T-helper 2 cell treated with Interferon-gamma antibody and Interleukin-4, amounts not matched to agents 5 μg/mL and 100 μg/mL, for 36 hours (primary cell): Measurements from ENCODE around the gene UBL3.

Experiments used
- DNase-seq: peaks from one replicate; pipeline ENCODE4 v3.0.0; 2021; ENCODE audit warnings: low spot score
- H3K27ac Mint-ChIP-seq: one replicate; pipeline ENCODE4 v1.8.0; 2021; ENCODE audit warnings: mild to moderate bottlenecking, mixed read lengths
- H3K27me3 Mint-ChIP-seq: one replicate; pipeline ENCODE4 v1.8.0; 2021; ENCODE audit warnings: low read depth, mixed read lengths
- H3K36me3 Mint-ChIP-seq: one replicate; pipeline ENCODE4 v1.8.0; 2021; ENCODE audit warnings: low read depth, mixed read lengths
- H3K4me1 Mint-ChIP-seq: one replicate; pipeline ENCODE4 v1.8.0; 2021; ENCODE audit warnings: low read depth, mixed read lengths
- H3K4me3 Mint-ChIP-seq: one replicate; pipeline ENCODE4 v1.8.0; 2022; ENCODE audit warnings: mild to moderate bottlenecking, moderate library complexity, mixed read lengths
- H3K9me3 Mint-ChIP-seq: one replicate; pipeline ENCODE4 v1.8.0; 2021; ENCODE audit warnings: mixed read lengths

UBL3 gene

DNA sequence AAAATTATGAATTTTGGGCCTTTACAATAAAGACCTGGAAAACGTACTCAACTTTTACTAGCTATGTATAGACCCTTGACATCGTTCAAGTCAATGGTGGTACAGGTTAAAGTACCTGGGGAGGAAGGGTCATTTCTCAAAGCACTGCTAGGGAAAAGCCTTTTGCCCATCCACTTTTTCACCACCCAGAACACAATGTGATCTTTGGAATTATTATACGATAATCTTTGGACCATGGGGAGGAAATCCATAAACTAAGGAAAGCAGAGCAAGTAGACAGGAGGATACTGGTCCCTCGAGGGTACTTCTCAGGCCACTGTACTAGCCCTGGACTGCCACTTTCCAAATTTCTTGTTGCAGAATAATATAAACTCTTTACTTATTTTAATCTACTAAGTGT, 39.5 kb downstream of the UBL3 start:
- Mint-ChIP-seq H3K27ac (no peak overlapping the region), H3K4me1 (peaks cover 4% of the 10 kb centered on the region), H3K9me3 (no peaks in the 10 kb centered on the region), H3K27me3 (peaks cover 3% of the 10 kb centered on the region), H3K4me3 (no peak overlapping the region), H3K36me3 (no peaks in the 10 kb centered on the region)
- no peak for DNase-seq

DNA sequence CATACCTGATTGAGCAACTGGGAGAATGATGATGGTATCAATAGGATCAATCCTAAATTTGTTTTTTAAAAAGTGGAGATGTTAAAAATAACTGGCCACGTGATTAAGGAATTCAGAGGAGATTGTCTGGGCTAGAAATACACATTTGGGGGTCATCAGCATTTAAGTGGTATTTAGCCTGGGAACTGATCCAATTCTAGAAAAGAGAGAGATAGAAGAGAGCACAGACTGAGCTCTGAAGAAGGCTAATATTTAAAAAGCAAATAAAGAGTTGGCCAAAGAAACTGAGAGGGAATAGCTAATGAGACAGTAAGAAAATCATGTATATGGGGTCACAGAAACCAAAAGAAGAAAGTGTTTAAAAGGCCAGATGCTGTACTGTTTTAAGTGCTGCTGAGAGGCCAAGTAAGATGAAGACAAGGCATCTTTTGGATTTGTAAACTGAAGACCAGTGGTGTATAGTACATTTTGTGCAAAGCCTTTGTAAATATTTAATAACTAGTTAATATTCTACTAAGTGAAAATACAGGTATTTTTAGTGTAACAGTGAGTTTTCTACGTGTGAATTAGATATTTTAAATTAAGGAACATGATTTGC, 40.2 kb downstream of the UBL3 start:
- Mint-ChIP-seq H3K9me3 (no peaks in the 10 kb centered on the region), H3K27me3 (peaks cover 3% of the 10 kb centered on the region), H3K4me1 (peaks cover 2% of the 10 kb centered on the region), H3K27ac (no peak overlapping the region), H3K4me3 (no peak overlapping the region), H3K36me3 (no peaks in the 10 kb centered on the region)
- DNase-seq = no peak

DNA sequence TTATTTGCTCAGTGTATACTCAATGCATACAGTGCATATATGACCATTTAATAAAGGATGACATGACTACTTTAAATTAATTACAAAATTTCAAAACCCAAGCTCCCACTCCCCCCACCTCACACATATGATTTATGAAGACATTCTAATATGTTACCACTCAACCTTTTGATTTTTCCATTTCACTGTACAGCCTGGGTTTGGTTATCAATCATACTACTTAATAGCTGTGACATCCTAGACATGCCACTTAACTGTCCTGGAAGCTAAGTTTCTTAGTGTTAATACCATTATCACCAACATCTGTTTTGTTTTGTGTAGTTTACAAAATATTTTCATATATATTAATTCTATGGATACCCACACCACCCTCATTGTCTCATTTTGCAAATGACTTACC, 42.2 kb downstream of the UBL3 start:
- Mint-ChIP-seq H3K4me1 (peaks cover 2% of the 10 kb centered on the region), H3K9me3 (no peaks in the 10 kb centered on the region), H3K4me3 (no peak overlapping the region), H3K27ac (no peak overlapping the region), H3K27me3 (peaks cover 3% of the 10 kb centered on the region), H3K36me3 (no peaks in the 10 kb centered on the region)
- no peak for DNase-seq

DNA sequence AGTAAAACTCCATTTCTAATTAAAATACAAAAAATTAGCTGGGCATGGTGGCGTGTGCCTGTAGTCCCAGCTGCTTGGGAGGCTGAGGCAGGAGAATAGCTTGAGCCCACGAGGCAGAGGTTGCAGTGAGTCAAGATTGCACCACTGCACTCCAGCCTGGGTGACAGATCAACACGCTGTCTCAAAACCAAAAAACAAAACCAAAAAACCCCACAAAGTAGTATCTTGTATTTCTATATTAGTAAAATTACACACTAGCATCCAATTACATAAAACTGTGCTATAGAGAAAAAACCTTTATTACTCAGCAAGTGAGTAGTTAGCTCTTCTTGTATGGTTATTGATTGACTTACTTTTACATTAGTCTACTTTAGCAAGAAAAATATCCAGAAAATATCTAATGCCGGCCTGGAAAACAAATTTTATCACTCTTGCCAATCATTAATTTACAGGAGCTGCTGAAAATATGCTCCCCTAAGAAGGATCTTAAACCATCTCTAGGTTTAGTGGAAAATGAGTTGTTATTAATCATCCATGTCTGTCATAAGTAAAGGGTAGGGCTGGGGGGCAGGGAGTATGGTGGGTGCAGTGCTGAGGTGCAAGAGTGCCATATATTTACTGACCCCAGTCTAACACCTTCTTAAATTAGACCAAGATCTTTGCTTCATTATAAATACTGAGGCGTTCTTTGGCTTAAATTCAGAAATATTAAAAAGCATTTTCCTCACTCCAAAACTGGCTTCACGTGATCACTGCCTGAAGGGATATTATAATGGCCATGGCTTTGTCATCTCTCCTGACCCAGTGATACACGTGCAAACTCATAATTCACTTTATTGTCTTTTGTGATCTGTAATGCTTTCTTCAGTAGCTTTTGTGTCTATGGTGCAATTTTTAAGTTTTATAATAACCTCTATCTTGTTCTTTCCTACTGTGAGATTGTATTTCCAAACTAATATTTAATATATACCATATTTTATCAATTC, 44.1 kb downstream of the UBL3 start:
- H3K27me3 Mint-ChIP-seq = peaks cover 3% of the 10 kb centered on the region
- H3K36me3 Mint-ChIP-seq = no peaks in the 10 kb centered on the region
- H3K9me3 Mint-ChIP-seq = no peaks in the 10 kb centered on the region
- peaks cover 2% of the 10 kb centered on the region for H3K4me1 Mint-ChIP-seq
- no peak for DNase-seq
- no peak overlapping the region for H3K4me3 Mint-ChIP-seq
- H3K27ac Mint-ChIP-seq = no peak overlapping the region

DNA sequence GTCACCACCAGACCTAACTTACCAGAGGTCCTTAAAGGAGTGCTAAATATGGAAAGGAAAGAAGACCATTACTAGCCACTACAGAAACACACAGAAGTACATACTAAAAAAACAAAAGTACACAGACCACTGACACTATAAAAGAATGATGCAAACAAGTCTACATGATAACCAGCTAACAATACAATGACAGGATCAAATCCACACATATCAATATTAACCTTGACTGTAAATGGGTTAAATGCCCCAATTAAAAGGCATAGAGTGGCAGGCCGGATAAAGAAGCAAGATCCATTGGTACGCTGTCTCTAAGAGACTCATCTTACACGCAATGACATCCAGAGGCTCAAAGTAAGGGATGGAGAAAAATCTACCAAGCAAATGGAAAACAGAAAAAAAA, 47.2 kb downstream of the UBL3 start:
- no peak for DNase-seq
- Mint-ChIP-seq H3K9me3 (no peaks in the 10 kb centered on the region), H3K27me3 (no peaks in the 10 kb centered on the region), H3K36me3 (no peaks in the 10 kb centered on the region), H3K27ac (no peak overlapping the region), H3K4me1 (peaks cover 8% of the 10 kb centered on the region), H3K4me3 (no peak overlapping the region)

DNA sequence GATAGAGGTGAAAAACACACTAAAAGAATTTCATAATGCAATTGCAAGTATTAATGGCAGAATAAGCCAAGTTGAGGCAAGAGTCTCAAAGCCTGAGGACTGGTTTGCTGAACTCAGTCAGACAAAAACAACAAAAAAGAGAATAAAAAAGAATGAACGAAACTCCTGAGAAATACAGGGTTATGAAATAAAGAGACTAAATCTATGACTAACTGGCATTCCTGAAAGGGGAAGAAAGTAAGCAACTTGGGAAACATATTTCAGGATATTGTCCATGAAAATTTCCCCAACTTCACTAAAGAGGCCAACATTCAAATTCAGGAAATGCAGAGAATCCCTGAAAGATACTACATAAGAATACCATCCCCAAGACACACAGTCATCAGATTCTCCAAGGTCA, 47.8 kb downstream of the UBL3 start:
- Mint-ChIP-seq H3K27me3 (no peaks in the 10 kb centered on the region), H3K27ac (no peak overlapping the region), H3K9me3 (no peaks in the 10 kb centered on the region), H3K4me1 (peaks cover 8% of the 10 kb centered on the region), H3K36me3 (no peaks in the 10 kb centered on the region), H3K4me3 (no peak overlapping the region)
- no peak for DNase-seq

DNA sequence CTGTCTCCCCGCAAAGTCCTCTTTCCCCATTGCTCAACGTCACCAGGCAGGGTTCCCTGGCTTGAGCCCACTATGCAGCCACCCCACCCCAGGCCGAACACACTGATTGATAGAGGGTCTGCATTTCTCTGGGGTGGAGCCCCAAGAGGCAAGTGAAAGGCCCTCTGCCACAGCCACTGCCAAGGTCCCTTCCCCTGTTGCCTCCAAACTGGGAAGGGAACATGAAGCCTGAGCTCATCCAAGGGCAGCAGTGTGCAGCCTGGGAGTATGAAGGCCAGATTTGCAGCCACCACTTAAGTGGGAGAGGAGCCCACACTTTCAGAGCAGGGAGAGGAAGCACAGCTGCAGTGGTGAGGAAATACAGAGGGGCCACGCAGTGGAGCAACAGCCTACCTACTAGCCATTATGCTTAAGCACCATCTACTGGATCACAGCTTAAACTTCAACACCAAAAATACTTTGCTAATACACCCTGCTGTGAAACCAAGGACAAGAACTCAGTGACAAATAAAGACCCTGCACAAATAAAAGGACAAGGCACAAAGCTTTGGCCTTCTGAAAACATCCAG, 48.6 kb downstream of the UBL3 start:
- H3K9me3 Mint-ChIP-seq = no peaks in the 10 kb centered on the region
- no peaks in the 10 kb centered on the region for H3K36me3 Mint-ChIP-seq
- no peaks in the 10 kb centered on the region for H3K27me3 Mint-ChIP-seq
- no peak overlapping the region for H3K4me3 Mint-ChIP-seq
- DNase-seq = no peak
- H3K27ac Mint-ChIP-seq = no peak overlapping the region
- H3K4me1 Mint-ChIP-seq = peaks cover 9% of the 10 kb centered on the region

DNA sequence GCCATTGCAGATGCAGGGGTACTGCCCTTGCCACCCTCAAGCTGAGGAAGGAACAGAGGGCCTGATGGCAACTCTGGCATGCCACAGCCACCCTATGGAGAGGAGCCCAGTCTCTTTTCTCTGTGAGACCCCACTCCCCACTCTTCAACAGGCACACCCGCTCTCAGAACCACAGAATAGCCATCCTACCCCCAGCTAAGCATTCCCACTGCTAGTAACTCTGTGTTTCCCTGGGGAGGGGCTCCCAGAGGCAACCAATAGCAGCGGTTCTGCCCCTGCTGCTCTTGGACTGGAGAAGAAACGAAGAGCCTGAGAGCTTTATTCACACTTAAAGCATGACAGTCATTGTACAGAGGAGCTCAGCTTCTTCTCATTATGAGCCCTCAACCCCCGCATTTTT, 49.3 kb downstream of the UBL3 start:
- H3K36me3 Mint-ChIP-seq = no peaks in the 10 kb centered on the region
- H3K27ac Mint-ChIP-seq = no peak overlapping the region
- H3K9me3 Mint-ChIP-seq = no peaks in the 10 kb centered on the region
- DNase-seq = no peak
- H3K27me3 Mint-ChIP-seq = peaks cover 3% of the 10 kb centered on the region
- no peak overlapping the region for H3K4me3 Mint-ChIP-seq
- peaks cover 8% of the 10 kb centered on the region for H3K4me1 Mint-ChIP-seq

DNA sequence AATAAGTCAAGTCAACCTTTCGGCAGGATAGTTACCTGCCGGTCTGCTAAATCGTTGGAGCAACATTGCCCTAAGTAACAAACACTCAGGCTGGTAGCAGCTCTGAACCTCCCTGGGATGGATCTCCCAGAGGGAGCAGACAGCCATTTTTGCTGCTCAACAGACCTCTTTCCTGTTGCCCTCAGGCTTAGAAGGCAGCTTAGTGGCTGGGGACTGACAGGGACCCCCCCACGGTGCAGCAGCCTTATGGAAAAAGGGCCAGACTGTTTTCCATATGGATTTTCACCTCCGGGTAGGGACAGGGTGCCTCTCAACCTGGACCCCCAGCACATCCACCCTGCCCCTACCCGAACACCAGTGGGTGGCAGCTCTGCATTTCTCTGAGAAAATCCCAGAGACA, 49.7 kb downstream of the UBL3 start:
- H3K27me3 Mint-ChIP-seq = peaks cover 3% of the 10 kb centered on the region
- H3K27ac Mint-ChIP-seq = no peak overlapping the region
- no peak overlapping the region for H3K4me3 Mint-ChIP-seq
- H3K4me1 Mint-ChIP-seq = peaks cover 8% of the 10 kb centered on the region
- no peaks in the 10 kb centered on the region for H3K9me3 Mint-ChIP-seq
- no peak for DNase-seq
- no peaks in the 10 kb centered on the region for H3K36me3 Mint-ChIP-seq

DNA sequence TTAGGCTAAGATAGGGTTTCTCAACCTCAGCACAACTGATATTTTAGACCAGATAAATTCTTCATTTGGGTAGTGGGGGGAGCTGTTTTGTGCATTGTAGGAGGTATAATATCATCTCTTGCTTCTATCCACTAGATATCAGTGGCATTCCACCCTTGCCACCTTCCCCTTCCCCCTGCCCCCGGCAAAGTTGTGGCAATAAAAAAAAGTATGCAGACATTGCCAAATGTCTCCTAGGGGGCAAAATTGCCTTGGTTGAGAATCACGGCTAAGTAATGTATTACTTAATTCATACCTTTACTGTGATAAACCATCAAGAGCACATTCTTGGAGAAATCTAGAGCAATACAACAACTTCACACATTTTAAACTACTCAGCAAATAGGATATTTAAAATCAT, 51.4 kb downstream of the UBL3 start:
- no peak for DNase-seq
- Mint-ChIP-seq H3K27me3 (peaks cover 3% of the 10 kb centered on the region), H3K9me3 (no peaks in the 10 kb centered on the region), H3K36me3 (no peaks in the 10 kb centered on the region), H3K27ac (no peak overlapping the region), H3K4me1 (peaks cover 8% of the 10 kb centered on the region), H3K4me3 (no peak overlapping the region)

DNA sequence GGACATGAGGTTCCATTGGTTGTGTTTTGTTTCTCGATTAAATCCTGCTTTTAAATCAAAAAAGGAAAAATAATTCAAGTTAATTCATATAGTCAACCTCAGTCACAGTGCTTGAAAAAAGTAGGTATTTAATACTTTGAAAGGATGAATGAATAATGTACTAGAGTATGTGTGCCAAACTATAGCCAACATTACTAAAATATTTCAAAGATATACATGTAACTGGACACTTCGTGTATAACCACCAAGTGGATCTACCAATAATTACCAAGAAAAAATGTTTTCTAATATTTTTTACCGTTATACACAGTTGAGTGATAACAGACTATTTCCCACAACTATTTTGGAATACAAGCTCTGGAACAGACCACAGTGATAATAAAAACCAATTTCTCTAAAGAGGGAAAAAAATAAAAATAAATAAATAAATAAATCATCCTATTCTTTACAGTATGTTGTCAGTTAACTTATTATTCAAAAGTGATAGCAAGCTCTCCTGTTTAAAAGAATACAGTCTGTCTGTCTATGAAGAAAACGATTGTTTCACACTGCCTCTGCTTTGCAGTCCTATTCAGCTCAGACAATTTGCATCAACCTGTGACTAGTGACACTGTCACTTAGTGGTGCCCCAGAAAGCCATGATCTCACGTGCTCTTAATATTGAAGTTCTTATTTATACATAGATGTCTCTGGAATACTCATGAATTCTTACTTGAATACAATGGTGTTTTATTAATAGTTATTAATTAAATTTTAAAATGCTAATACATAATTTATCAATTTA, 58.2 kb downstream of the UBL3 start:
- no peak overlapping the region for H3K27ac Mint-ChIP-seq
- H3K4me3 Mint-ChIP-seq = no peak overlapping the region
- H3K36me3 Mint-ChIP-seq = no peaks in the 10 kb centered on the region
- no peak for DNase-seq
- H3K9me3 Mint-ChIP-seq = no peaks in the 10 kb centered on the region
- H3K4me1 Mint-ChIP-seq = no peaks in the 10 kb centered on the region
- peaks cover 3% of the 10 kb centered on the region for H3K27me3 Mint-ChIP-seq

DNA sequence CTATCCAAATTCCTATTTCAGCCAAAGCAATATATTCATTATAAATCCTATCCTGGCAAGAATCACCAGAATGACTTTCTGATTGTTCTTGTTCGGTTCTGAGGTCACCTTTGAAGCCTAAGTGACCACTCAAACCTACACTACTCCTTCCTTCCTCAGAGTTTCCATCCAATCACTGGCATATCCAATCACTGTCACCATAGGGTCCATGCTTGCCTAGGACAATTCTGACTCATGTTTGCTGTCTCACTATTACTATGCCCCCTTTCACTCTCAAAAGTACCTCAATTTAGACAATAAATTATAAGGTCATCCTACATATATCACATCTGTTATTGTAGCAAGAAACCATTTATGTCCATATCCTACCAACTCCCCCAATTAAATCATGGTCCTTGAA, 58.9 kb downstream of the UBL3 start:
- DNase-seq = no peak
- H3K36me3 Mint-ChIP-seq = no peaks in the 10 kb centered on the region
- peaks cover under 1% of the 10 kb centered on the region for H3K27me3 Mint-ChIP-seq
- no peaks in the 10 kb centered on the region for H3K4me1 Mint-ChIP-seq
- H3K4me3 Mint-ChIP-seq = no peak overlapping the region
- H3K9me3 Mint-ChIP-seq = no peaks in the 10 kb centered on the region
- no peak overlapping the region for H3K27ac Mint-ChIP-seq

DNA sequence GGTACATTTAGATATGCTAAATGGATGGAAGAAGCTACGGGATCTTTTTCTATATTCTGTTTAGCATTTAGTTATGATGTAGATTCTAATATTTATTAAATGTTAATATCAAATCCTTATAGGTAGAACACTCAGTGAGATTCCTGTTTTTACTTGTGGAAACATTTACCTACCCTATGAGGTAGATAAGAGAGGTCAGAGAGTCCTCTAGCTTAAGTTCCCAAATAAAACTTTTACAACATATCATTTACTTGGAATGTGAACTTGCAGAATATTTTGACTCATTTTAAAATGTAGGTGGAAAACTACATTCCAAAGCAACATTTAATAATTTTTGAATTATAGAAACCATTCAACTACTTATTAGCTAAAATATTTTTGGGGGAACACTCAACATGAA, 63.7 kb downstream of the UBL3 start:
- Mint-ChIP-seq H3K9me3 (no peaks in the 10 kb centered on the region), H3K4me1 (no peaks in the 10 kb centered on the region), H3K27me3 (no peaks in the 10 kb centered on the region), H3K27ac (no peak overlapping the region), H3K4me3 (no peak overlapping the region), H3K36me3 (no peaks in the 10 kb centered on the region)
- no peak for DNase-seq

DNA sequence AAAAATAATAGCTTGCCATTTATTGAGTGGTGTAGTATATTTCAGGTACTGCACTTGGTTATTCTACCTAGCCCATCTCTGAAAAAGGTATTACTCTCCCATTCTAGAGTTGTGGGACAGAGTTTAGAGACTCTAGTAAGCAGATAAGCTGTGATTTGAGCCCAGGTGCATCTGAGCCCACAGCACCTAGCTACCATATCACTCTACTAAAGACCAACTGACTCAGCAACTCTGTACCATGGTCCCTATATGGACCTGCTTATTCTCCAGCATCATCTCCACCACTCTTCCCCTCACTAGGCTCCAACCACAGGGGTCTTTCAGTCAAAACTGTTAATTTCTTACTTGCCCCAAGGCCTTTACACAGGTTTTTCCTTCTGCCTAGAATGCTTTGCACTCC, 64.4 kb downstream of the UBL3 start:
- H3K36me3 Mint-ChIP-seq = no peaks in the 10 kb centered on the region
- no peaks in the 10 kb centered on the region for H3K27me3 Mint-ChIP-seq
- no peak overlapping the region for H3K4me3 Mint-ChIP-seq
- no peaks in the 10 kb centered on the region for H3K9me3 Mint-ChIP-seq
- no peaks in the 10 kb centered on the region for H3K4me1 Mint-ChIP-seq
- H3K27ac Mint-ChIP-seq = no peak overlapping the region
- no peak for DNase-seq
